NB4 (cell line): Measurements from ENCODE around the gene SNX17.

Source experiments
- DNase-seq: peaks from one replicate; pipeline ENCODE4 v3.0.0; 2010; ENCODE audit warnings: low read depth
- H3K4me3 ChIP-seq: one replicate; pipeline ENCODE4 v1.5.1; 2011; ENCODE audit warnings: mild to moderate bottlenecking, low read depth, low read length, moderate library complexity
- MYC ChIP-seq: IDR thresholded peaks from 2 replicates; pipeline ENCODE4 v1.6.1; 2011; ENCODE audit warnings: low read depth, low read length
- POLR2A ChIP-seq: IDR thresholded peaks from 2 replicates; pipeline ENCODE4 v1.6.1; 2011; ENCODE audit warnings: mild to moderate bottlenecking; ENCODE audit not compliant: insufficient read length; ENCODE audit errors: extremely low read depth
- TF ChIP-seq, protein P1 (sequence below): IDR thresholded peaks from one replicate; pipeline ENCODE4 v1.5.1; 2012; ENCODE audit warnings: low read depth, low read length
- TF ChIP-seq, protein P2 (sequence below): IDR thresholded peaks from 2 replicates; pipeline ENCODE4 v1.6.1; 2011; ENCODE audit warnings: low read depth, low read length

Gene SNX17

DNA sequence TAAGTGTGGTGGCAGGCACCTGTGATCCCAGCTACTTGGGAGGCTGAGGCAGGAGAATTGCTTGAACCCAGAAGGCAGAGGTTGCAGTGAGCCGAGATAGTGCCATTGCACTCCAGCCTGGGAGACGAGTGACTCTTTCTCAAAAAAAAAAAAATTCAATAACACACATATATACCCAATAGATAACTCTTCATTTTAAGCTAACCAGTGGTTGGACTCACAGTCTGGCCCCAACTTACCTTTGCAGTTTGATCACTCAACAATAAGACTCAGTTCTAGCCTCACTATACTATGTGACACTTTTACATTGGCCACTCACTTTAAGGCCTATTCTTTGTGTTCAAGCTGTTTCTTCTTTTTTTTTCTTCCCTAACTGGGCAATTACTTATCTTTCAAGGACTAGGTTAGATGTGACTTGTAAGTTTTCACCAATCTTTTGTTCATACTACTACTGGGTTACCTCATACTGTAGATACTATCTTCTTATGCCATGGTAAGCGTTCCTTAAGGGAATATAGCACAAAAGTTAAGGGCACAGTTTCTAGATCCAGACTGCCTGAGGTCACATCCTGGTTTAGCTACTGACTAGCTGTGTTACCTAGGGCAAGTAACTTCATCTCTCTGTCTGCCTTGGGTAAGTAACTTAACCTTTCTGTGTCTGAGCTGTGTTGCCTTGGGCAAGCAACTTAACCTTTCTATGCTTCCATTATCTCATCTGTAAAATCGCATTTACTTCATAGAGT lies 7.6 kb upstream of the SNX17 start:
- DNase-seq: no peak
- H3K4me3 ChIP-seq: no peak overlapping the region
- TF ChIP-seq POLR2A (no peak), MYC (no peak)
- TF ChIP-seq, protein P1, sequence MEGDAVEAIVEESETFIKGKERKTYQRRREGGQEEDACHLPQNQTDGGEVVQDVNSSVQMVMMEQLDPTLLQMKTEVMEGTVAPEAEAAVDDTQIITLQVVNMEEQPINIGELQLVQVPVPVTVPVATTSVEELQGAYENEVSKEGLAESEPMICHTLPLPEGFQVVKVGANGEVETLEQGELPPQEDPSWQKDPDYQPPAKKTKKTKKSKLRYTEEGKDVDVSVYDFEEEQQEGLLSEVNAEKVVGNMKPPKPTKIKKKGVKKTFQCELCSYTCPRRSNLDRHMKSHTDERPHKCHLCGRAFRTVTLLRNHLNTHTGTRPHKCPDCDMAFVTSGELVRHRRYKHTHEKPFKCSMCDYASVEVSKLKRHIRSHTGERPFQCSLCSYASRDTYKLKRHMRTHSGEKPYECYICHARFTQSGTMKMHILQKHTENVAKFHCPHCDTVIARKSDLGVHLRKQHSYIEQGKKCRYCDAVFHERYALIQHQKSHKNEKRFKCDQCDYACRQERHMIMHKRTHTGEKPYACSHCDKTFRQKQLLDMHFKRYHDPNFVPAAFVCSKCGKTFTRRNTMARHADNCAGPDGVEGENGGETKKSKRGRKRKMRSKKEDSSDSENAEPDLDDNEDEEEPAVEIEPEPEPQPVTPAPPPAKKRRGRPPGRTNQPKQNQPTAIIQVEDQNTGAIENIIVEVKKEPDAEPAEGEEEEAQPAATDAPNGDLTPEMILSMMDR: no peak
- TF ChIP-seq, protein P2, sequence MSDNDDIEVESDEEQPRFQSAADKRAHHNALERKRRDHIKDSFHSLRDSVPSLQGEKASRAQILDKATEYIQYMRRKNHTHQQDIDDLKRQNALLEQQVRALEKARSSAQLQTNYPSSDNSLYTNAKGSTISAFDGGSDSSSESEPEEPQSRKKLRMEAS: no peak

DNA sequence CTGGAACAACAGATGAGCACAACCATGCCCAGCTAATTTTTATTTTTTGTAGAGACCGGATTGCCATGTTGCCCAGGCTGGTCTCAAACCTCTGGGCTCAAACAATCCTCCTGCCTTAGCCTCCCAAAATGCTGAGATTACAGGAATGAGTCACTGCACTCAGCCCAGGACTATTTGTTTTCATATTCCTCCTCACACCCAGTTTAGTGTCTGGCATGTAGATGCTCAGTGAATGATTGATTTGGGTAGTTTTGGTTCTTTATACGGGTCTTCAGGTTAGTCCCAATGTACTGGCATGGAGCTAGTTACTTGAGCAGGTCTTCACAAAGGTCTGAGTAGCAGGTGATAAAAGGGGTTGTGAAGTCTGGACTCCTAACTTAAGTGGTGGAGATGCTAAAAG lies 6.5 kb upstream of the SNX17 start:
- TF ChIP-seq MYC (no peak), POLR2A (no peak)
- TF ChIP-seq, protein P1: no peak
- TF ChIP-seq, protein P2: no peak
- H3K4me3 ChIP-seq: no peak overlapping the region

DNA sequence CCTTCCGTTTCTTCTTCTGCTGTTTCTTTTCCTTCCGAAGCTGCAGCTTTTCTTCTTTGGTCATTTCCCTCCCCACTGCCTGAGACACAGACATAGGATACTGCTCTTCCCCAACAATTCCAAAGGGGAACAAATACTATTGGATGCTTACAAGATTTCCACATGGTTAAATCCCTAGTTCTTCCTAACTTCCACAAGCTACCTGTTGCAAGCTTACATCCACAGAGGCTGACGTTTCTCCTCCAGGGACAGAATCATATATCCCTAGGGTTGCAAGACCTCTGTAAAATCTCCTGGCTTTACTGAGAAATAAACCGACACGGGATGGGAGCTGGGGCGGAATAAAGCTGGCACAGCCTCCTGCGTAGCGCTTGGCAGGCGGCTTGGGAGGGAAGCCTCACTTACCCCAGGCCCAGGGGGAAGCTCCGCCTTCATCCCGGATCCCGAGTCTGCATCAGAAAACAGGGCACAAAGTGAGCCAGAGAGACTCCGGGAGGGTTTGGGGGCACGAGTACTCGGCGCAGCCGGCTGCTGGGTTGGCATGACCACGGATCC lies 868 bp upstream of the SNX17 start:
- TF ChIP-seq MYC: no peak
- TF ChIP-seq, protein P2: no peak
- TF ChIP-seq POLR2A: no peak
- H3K4me3 ChIP-seq: peak overlapping the region; percentile 78
- DNase-seq: peak; percentile 72

More for the DNA sequence above, 6.5 kb upstream of the SNX17 start:
- no peak for DNase-seq

DNA sequence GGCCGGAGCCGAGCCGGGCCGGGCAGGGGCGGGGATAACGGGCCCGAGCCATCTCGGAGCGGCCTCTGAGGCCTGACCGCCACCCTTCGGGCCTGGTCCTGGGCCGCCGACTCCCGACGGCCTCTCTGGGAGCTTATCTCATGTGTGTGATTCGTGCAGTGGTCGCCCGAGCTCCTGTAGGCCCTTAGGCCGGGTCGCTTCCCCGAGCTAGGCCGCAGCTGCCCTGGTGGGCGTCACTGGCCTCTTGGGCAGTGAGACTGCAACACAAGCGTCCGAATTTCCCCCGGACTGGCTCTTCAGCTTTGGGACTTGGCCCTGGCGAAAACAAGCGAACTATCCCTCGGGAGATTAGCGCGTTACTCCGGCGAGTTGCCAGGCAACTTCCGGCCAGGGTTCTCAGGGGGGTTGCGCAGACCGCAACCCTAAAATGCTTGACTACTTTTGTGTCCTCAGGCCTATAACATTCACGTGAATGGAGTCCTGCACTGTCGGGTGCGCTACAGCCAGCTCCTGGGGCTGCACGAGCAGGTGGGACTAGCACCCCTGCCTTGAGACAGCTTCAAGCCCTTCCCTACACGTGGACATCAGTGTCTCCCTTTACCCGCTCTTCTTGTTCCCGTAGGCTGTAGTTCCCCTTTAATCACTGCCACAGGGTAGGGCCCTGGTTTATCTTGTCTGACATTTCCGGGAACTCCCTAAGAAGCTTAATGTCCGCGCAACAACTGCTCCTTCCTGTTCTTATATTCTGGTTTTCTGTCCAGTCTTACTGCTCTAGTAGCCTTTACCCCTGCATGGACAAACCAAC lies 602 bp downstream of the SNX17 start:
- DNase-seq: peak; percentile 95
- TF ChIP-seq MYC (peak; percentile 92), POLR2A (no peak)
- TF ChIP-seq, protein P1: no peak
- TF ChIP-seq, protein P2: peak; percentile 95
- peak overlapping the region; percentile 93 for H3K4me3 ChIP-seq

DNA sequence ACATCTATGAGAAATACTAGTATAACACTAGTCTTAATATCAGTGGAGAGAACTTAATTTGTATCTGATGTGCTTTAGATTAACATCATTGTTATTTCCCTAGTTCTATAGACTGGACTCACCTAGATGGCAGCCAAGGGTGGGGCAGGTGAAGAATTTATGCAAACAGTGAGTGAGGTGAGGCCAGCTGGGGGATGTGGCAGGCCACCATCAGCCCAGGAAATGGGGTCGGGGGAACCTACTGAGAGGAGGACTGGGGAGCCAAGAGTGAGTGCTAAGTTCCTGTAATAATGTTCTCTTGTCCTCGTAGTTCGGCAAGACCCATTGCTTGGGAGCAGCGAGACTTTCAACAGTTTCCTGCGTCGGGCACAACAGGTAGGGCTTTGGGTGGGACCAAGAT lies 2.5 kb downstream of the SNX17 start:
- no peak overlapping the region for H3K4me3 ChIP-seq
- no peak for DNase-seq
- TF ChIP-seq, protein P1: no peak
- TF ChIP-seq POLR2A: no peak

DNA sequence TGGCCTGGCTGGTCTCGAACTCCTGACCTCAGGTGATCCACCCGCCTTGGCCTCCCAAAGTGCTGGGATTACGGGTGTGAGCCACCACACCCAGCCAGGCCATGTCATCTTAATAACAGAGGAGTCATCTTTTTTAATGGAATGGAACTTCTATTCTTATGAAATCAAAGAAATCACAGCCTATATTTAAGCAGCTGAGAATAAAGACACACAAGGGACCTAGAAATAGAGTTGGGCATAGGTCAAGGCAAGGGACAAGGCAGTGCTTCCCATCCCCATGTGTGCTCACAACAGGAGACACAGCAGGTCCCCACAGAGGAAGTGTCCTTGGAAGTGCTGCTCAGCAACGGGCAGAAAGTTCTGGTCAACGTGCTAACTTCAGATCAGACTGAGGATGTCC lies 3.2 kb downstream of the SNX17 start:
- TF ChIP-seq MYC: no peak
- no peak for TF ChIP-seq POLR2A
- TF ChIP-seq, protein P2: no peak
- TF ChIP-seq, protein P1: no peak
- no peak overlapping the region for H3K4me3 ChIP-seq
- DNase-seq: no peak
